HG03442 (cell line): ENCODE results near the gene CAMKMT.

Experiments
- ATAC-seq: cut with Tn5 transposase; IDR thresholded peaks from one replicate; pipeline ENCODE4 v1.9.1; 2021; ENCODE audit warnings: mild to moderate bottlenecking, moderate library complexity; ENCODE audit not compliant: unreplicated experiment

The CAMKMT gene

GRCh38 chr2:44786817-44787214 is 425.1 kb downstream of the CAMKMT start:
- no peak for ATAC-seq

- ATAC-seq: no peak
Measured at GRCh38 chr2:44787663-44788062, 425.9 kb downstream of the CAMKMT start.

DNA sequence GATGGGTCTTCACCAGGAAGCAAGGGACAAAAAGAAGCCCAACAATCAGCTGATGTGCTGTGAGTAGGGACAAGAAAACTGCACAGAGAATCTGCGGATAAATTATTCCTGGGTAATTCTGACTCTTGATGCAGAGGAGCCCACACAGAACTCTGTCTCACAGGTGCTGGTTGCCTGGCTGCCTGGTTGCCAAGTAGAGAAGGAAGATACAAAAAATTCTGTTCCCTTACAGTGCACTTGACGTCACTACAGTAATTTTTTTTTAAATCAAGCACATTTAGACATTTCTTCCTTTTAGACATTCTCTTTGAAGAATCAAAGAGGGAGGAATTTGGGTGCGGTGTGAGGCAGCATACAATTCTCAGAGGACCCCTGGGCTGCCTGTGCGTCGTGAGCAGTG is 427.7 kb downstream of the CAMKMT start:
- ATAC-seq: no peak

GRCh38 chr2:44789971-44790721 is 428.4 kb downstream of the CAMKMT start:
- no peak for ATAC-seq

- ATAC-seq: no peak
Measured at GRCh38 chr2:44793322-44793870, 431.6 kb downstream of the CAMKMT start.

DNA sequence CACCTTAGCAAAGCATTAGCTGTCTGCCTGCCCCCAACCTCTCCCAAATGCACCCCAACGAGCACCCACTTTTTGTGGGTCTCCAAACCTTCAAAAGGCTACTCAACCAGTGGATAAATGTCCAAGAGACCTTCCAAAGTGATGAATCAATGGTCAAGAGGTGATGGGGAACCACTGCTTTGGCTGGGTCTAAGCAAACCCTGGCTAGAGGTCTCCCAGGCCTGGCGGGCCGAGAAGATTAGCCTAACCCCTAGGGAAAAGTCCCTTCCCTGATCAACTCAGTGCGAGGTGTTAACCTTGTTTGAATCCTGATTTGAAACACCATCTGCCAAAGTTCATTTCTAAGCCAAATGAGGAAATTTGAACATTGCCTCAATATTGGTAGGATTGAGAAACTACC is 435.0 kb downstream of the CAMKMT start:
- no peak for ATAC-seq

- no peak for ATAC-seq
Measured at GRCh38 chr2:44798139-44798659, 436.5 kb downstream of the CAMKMT start.

GRCh38 chr2:44799105-44799504 is 437.4 kb downstream of the CAMKMT start:
- no peak for ATAC-seq

GRCh38 chr2:44799754-44800153 is 438.0 kb downstream of the CAMKMT start:
- no peak for ATAC-seq

DNA sequence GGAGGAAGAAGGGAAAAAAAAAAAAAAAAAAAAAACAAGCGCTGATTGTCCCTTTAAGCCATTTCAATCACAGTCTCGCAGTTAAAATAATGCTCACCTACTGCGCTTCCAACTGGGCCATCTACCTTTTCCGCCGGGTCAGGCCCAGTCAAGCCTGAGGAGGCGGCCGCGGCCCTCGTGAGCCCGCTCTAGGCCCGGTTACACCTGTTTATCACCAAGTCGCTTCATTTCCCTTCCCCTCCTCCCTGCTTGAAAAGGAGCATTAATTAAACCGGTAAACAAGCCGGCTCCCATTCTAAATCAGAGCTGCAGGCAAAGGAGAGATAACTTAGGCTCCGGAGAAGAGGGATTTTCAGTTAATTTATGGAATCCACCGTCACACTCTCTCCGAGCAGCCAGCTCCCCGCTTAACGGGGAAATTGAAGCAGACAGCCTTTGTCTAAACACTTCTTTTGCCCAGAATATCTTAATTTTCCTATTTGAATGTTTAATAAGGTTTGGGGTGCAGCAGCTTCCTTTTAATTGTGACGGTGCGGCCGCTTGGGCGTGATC is 439.6 kb downstream of the CAMKMT start:
- no peak for ATAC-seq

DNA sequence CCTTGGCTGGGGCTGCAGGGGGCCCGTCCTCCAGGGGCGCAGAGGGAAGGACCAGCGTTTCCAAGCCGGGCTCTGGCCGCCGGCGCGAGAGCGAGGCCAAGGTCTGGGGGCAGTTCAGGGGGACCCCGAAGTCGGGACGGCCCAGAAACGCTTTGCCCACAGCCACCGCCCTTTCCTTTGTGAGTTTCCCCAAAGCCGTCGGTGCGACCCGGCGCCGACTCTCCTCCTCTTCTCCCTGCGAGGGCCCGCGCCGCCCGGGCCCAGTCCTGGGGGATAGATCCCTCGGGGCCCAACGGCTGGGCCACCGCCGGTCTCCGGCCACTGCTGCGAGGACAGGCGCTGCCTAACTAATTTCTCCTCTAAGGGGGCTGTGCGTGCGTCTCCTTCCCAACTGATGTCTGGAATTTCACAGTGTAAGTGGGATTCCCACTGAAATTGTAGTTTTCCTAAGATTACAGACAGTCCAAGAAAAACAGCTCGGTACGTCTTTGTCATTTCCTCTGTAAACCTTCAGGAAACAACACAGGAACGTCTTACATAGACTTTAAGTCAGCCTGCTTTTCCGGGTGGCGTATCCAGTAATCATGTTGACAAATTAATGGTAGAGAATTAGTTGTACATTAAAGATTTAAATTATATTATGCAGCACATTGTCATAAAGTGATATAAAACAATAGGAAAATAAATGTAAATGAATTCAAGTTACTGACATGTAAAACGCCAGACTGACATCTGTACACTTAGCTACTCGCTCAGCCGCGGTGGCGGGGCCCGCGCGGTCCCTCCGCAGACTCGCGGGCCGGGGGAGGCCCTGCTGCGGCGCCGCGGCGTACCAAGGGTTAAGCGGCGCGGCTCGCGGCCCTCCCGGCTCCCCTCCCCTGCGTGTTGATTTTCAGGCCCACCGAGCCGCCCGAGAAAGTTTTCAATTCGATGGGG is 440.4 kb downstream of the CAMKMT start:
- no peak for ATAC-seq

- no peak for ATAC-seq
Measured at GRCh38 chr2:44802777-44803424, 441.2 kb downstream of the CAMKMT start.

GRCh38 chr2:44804406-44805265 is 442.9 kb downstream of the CAMKMT start:
- no peak for ATAC-seq

GRCh38 chr2:44805401-44806235 is 443.9 kb downstream of the CAMKMT start:
- ATAC-seq: no peak

- ATAC-seq: no peak
Measured at GRCh38 chr2:44807201-44808025, 445.7 kb downstream of the CAMKMT start.

DNA sequence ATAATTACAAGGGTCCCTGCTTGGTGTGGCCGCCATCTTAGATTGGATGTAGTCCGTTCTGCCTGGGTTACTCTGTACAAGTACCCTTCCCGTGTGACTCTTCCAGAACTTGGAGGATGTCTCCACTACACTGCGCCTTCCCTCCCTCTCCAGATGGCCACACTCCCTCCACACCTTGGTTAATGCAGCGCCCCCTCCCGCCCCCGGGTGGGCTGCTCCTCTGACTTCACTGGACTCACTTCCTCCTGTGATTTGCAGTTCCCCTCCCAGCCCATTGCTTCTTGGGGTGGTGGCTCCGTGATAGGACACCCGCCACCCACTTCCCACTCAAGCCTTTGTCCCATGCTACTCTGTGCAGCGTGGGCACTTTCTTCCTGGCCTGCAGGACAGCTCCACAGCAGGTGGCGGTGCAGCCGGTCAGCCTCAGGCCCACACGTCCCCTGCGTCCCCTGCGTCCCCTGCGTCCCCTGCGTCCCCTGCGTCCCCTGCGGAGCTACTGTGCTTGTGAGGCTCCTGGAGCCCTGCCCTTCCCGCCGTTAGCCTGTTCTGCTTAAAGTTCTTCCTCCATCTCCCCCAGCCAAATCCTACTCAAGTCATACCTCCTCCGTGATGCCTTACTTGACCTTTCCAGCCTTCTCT is 449.3 kb downstream of the CAMKMT start:
- ATAC-seq: no peak

DNA sequence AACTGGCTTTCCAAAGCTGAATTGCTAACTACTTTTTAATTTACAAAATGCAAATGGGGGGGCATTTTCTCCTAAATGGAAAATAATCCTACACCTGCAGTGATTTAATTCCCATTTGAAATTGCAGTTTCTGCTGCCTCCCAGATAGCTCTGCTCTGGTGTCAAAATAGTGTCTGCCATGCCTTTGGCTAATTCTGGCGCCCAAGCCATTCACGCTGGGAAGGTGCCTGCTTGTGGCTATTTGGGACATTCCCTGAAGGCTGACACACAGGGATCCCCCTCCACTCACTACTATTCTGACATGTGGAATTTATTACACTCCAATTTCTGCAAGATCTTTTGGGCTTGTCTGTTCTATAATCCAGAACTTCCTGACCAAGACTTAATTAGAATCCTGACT is 451.4 kb downstream of the CAMKMT start:
- no peak for ATAC-seq

DNA sequence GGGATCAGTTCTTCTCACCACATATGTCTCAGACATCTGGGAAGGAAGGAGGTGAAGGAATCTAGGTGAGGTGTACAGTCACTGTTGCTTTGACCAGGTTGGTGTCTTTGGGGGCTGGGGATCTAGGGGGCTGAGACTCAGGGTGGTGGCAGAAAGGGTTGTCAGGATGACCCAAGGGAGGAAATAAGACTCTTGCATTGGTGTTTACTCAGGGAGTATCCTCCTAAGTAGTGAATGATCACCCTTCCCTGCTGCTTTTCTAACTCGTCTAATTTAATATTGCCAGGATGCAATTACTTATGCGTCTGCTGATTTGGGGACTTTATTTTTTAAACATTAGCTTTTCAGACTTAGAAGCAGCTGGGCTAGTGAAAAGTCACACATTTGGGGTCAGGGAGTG is 451.9 kb downstream of the CAMKMT start:
- no peak for ATAC-seq
